ENCODE data around the gene CDK14.

CDK14 gene

GRCh38 chr7:90892213-90892612 lies 296.1 kb downstream of the CDK14 start:
- TF ChIP-seq EZH2 (IDR thresholded peaks at IDR 0.05; ENCODE audit: borderline replicate concordance, low read length): no peak
- no peak for TF ChIP-seq CTCF (IDR thresholded peaks at IDR 0.05; ENCODE audit: low read length)
- Histone ChIP-seq H3K27ac (ENCODE audit: low read depth, low read length, poor library complexity, severe bottlenecking) (peak overlapping the region; percentile 25), H3F3A (ENCODE audit: insufficient read depth, low read length) (no peaks in the 10 kb centered on the region), H3K4me1 (ENCODE audit: insufficient read depth, low read length, severe bottlenecking) (peaks cover 5% of the 10 kb centered on the region), H4K20me1 (ENCODE audit: insufficient read depth, low read length) (no peaks in the 10 kb centered on the region), H3K27me3 (ENCODE audit: insufficient read depth, low read length) (no peaks in the 10 kb centered on the region), H3K9ac (ENCODE audit: low read length) (no peak overlapping the region), H3K36me3 (ENCODE audit: insufficient read depth, low read length) (peaks cover 17% of the 10 kb centered on the region; the same call in 1 of the 2 replicates), H3K9me3 (ENCODE audit: low read length) (no peaks in the 10 kb centered on the region), H3K4me2 (ENCODE audit: low read length) (no peak overlapping the region), H2AFZ (ENCODE audit: low read length) (no peak overlapping the region), H3K9me2 (ENCODE audit: low read depth, low read length) (no peaks in the 10 kb centered on the region), H3K79me2 (ENCODE audit: insufficient read depth, low read length) (0 out of 2 replicates have a peak, but pooled peaks cover 13% of the 10 kb centered on the region), H3K4me3 (ENCODE audit: low read depth, low read length, poor library complexity, severe bottlenecking) (no peak overlapping the region)

- Histone ChIP-seq H3K27ac (ENCODE audit: low read depth, low read length, poor library complexity, severe bottlenecking) (no peak overlapping the region), H3F3A (ENCODE audit: insufficient read depth, low read length) (no peaks in the 10 kb centered on the region), H2AFZ (ENCODE audit: low read length) (no peak overlapping the region), H3K79me2 (ENCODE audit: insufficient read depth, low read length) (0 out of 2 replicates have a peak, but pooled peaks cover 14% of the 10 kb centered on the region), H3K9me3 (ENCODE audit: low read length) (0 out of 2 replicates have a peak, but pooled peaks cover 2% of the 10 kb centered on the region), H3K4me2 (ENCODE audit: low read length) (no peak overlapping the region), H3K4me3 (ENCODE audit: low read depth, low read length, poor library complexity, severe bottlenecking) (no peak overlapping the region), H3K27me3 (ENCODE audit: insufficient read depth, low read length) (no peaks in the 10 kb centered on the region), H3K36me3 (ENCODE audit: insufficient read depth, low read length) (peaks cover 22% of the 10 kb centered on the region), H3K9ac (ENCODE audit: low read length) (no peak overlapping the region), H3K9me2 (ENCODE audit: low read depth, low read length) (no peaks in the 10 kb centered on the region), H4K20me1 (ENCODE audit: insufficient read depth, low read length) (no peaks in the 10 kb centered on the region), H3K4me1 (ENCODE audit: insufficient read depth, low read length, severe bottlenecking) (peaks cover 5% of the 10 kb centered on the region)
- TF ChIP-seq CTCF (IDR thresholded peaks at IDR 0.05; ENCODE audit: low read length): no peak
- no peak for TF ChIP-seq EZH2 (IDR thresholded peaks at IDR 0.05; ENCODE audit: borderline replicate concordance, low read length)
Observed at GRCh38 chr7:90894122-90894521, 298.0 kb downstream of the CDK14 start.

GRCh38 chr7:90896458-90896857 lies 300.3 kb downstream of the CDK14 start:
- TF ChIP-seq EZH2 (IDR thresholded peaks at IDR 0.05; ENCODE audit: borderline replicate concordance, low read length): no peak
- TF ChIP-seq CTCF (IDR thresholded peaks at IDR 0.05; ENCODE audit: low read length): no peak
- Histone ChIP-seq H3K9me3 (ENCODE audit: low read length) (0 out of 2 replicates have a peak, but pooled peaks cover 2% of the 10 kb centered on the region), H3K4me2 (ENCODE audit: low read length) (no peak overlapping the region), H3K27me3 (ENCODE audit: insufficient read depth, low read length) (no peaks in the 10 kb centered on the region), H3K27ac (ENCODE audit: low read depth, low read length, poor library complexity, severe bottlenecking) (no peak overlapping the region), H3K4me3 (ENCODE audit: low read depth, low read length, poor library complexity, severe bottlenecking) (no peak overlapping the region), H3F3A (ENCODE audit: insufficient read depth, low read length) (no peaks in the 10 kb centered on the region), H3K9me2 (ENCODE audit: low read depth, low read length) (no peaks in the 10 kb centered on the region), H3K9ac (ENCODE audit: low read length) (no peak overlapping the region), H2AFZ (ENCODE audit: low read length) (no peak overlapping the region), H4K20me1 (ENCODE audit: insufficient read depth, low read length) (no peaks in the 10 kb centered on the region), H3K79me2 (ENCODE audit: insufficient read depth, low read length) (0 out of 2 replicates have a peak, but pooled peaks cover 17% of the 10 kb centered on the region), H3K36me3 (ENCODE audit: insufficient read depth, low read length) (peaks cover 42% of the 10 kb centered on the region), H3K4me1 (ENCODE audit: insufficient read depth, low read length, severe bottlenecking) (no peaks in the 10 kb centered on the region)
